DMS114 treated with DMSO at 0.1 percent for 48 hours (cell line): Measurements from ENCODE around the gene CENPM.
"Not testable (repeated sequence)": the region's sequence is repeated elsewhere in the genome, so short reads cannot be mapped to it uniquely, and the experiment has no call there.

Source experiments
- DNase-seq: peaks from one replicate; lab custom pipeline; 2025; ENCODE audit not compliant: unreplicated experiment; lab: John Stamatoyannopoulos, UW

CENPM gene

GRCh38 chr22:41966607-41967240 is 19.8 kb upstream of the CENPM start:
- DNase-seq = peak; percentile 70

GRCh38 chr22:41966225-41966606 is 19.3 kb upstream of the CENPM start:
- no peak for DNase-seq

GRCh38 chr22:41964112-41964491 is 17.1 kb upstream of the CENPM start:
- DNase-seq = no peak

GRCh38 chr22:41963453-41964111 is 16.6 kb upstream of the CENPM start:
- no peak for DNase-seq

GRCh38 chr22:41957941-41958556 is 11.1 kb upstream of the CENPM start:
- no peak for DNase-seq

- DNase-seq = no peak
Observed at GRCh38 chr22:41952713-41953112, 5.8 kb upstream of the CENPM start.

GRCh38 chr22:41951898-41952474 is 5.0 kb upstream of the CENPM start, which contains the start of gene SMIM45:
TSS of gene SMIM45 (plus strand) at chr22:41952150.
- DNase-seq = no peak

- DNase-seq = no peak
Observed at GRCh38 chr22:41949297-41949965, 2.5 kb upstream of the CENPM start.

- not testable (repeated sequence) for DNase-seq
Observed at GRCh38 chr22:41948928-41949296, 2.0 kb upstream of the CENPM start.

- DNase-seq = no peak
Observed at GRCh38 chr22:41948142-41948541, 1.2 kb upstream of the CENPM start.

GRCh38 chr22:41947424-41948080 is 600 bp upstream of the CENPM start:
- no peak for DNase-seq

GRCh38 chr22:41943661-41944209 is 3.2 kb downstream of the CENPM start:
- DNase-seq = no peak

- peak; percentile 41 for DNase-seq
Observed at GRCh38 chr22:41940832-41941765, 5.9 kb downstream of the CENPM start.

- peak; percentile 18 for DNase-seq
Observed at GRCh38 chr22:41939981-41940831, 6.7 kb downstream of the CENPM start.

- DNase-seq = no peak
Observed at GRCh38 chr22:41936894-41937169, 10.1 kb downstream of the CENPM start.

- DNase-seq = no peak
Observed at GRCh38 chr22:41935509-41935908, 11.4 kb downstream of the CENPM start.

GRCh38 chr22:41935015-41935351 is 12.0 kb downstream of the CENPM start:
- DNase-seq = no peak

GRCh38 chr22:41934284-41935014 is 12.5 kb downstream of the CENPM start:
- DNase-seq = no peak
